Measurements from ENCODE around the gene STK32A.

DNA sequence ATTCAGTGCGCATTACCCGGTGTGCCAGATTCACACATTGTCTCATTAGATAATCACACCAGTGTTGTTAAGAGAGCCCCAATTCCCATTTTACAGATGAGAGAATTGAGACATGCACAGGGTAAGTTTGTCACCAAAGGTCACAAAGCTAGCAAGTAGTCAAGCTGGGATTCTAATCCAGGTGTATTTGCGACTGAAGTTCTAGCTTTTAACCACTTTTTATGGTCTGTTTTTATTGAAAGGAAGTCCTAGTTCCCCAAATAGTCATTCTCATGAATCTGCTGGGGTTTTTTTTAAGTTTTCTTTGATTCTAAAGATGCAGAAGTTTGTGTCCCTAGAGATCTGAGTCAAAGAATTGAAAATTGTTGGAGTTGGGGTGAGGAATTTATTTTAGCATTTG lies 138.5 kb downstream of the STK32A start:
- TF ChIP-seq, protein P1, sequence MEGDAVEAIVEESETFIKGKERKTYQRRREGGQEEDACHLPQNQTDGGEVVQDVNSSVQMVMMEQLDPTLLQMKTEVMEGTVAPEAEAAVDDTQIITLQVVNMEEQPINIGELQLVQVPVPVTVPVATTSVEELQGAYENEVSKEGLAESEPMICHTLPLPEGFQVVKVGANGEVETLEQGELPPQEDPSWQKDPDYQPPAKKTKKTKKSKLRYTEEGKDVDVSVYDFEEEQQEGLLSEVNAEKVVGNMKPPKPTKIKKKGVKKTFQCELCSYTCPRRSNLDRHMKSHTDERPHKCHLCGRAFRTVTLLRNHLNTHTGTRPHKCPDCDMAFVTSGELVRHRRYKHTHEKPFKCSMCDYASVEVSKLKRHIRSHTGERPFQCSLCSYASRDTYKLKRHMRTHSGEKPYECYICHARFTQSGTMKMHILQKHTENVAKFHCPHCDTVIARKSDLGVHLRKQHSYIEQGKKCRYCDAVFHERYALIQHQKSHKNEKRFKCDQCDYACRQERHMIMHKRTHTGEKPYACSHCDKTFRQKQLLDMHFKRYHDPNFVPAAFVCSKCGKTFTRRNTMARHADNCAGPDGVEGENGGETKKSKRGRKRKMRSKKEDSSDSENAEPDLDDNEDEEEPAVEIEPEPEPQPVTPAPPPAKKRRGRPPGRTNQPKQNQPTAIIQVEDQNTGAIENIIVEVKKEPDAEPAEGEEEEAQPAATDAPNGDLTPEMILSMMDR (conservative IDR thresholded peaks at IDR 0.05) = no peak
- no peak for TF ChIP-seq ZFX (IDR thresholded peaks at IDR 0.05)

Measured in C4-2B (cell line).